Measurements from ENCODE around the gene CLIC4.

Gene CLIC4

DNA sequence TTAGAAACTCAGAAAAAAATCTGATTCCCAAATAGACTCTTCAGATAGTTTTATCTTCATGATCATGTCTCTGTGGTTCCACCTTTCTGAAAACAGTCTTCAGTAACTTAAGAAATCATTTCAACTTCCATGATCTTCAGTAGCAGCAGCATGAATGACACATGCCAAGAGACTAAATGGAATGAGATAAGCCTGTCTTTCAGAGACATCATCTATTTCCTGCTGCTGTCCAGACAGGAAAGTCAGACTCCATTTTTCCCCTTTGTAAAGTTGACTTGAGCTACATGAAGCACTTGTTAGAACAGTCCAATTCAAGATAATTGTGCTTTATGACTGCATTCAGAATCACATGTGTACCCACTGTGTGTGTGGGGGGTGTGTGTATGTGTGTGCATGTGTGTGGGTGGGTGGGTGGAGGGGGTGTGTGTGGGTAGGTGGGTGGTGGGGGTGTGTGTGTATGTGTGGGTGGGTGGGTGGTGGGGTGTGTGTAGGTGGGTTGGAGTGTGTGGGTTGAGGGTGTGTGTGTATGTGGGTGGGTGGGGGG, 58.8 kb downstream of the CLIC4 start:
- peak; percentile 26; the same call in 1 of the 3 replicates for ATAC-seq
- TF ChIP-seq ZNF565 (CRISPR knock-in tag; conservative IDR thresholded peaks at IDR 0.05; ENCODE audit: low read depth) (no peak), TOX (CRISPR knock-in tag; IDR thresholded peaks at IDR 0.05; ENCODE audit: borderline replicate concordance) (no peak), BACH2 (CRISPR knock-in tag; IDR thresholded peaks at IDR 0.05; ENCODE audit: borderline replicate concordance) (no peak), ZFP3 (CRISPR knock-in tag; IDR thresholded peaks at IDR 0.05) (no peak), RARB (CRISPR knock-in tag; IDR thresholded peaks at IDR 0.05) (no peak), SNAI2 (CRISPR knock-in tag; IDR thresholded peaks at IDR 0.05) (no peak), PPARA (CRISPR knock-in tag; IDR thresholded peaks at IDR 0.05; ENCODE audit: borderline replicate concordance) (no peak), ISL1 (CRISPR knock-in tag; IDR thresholded peaks at IDR 0.05) (no peak), TCF4 (CRISPR knock-in tag; IDR thresholded peaks at IDR 0.05; ENCODE audit: borderline replicate concordance) (no peak), ARNTL (CRISPR knock-in tag; IDR thresholded peaks at IDR 0.05; ENCODE audit: borderline replicate concordance, low read depth) (no peak), ZFP30 (CRISPR knock-in tag; IDR thresholded peaks at IDR 0.05) (no peak), ZNF8 (CRISPR knock-in tag; IDR thresholded peaks at IDR 0.05) (no peak), GLIS3 (CRISPR knock-in tag; IDR thresholded peaks at IDR 0.05) (no peak), CSDC2 (CRISPR knock-in tag; IDR thresholded peaks at IDR 0.05) (no peak), OSR1 (CRISPR knock-in tag; IDR thresholded peaks at IDR 0.05) (no peak)
- TF ChIP-seq, protein P1, sequence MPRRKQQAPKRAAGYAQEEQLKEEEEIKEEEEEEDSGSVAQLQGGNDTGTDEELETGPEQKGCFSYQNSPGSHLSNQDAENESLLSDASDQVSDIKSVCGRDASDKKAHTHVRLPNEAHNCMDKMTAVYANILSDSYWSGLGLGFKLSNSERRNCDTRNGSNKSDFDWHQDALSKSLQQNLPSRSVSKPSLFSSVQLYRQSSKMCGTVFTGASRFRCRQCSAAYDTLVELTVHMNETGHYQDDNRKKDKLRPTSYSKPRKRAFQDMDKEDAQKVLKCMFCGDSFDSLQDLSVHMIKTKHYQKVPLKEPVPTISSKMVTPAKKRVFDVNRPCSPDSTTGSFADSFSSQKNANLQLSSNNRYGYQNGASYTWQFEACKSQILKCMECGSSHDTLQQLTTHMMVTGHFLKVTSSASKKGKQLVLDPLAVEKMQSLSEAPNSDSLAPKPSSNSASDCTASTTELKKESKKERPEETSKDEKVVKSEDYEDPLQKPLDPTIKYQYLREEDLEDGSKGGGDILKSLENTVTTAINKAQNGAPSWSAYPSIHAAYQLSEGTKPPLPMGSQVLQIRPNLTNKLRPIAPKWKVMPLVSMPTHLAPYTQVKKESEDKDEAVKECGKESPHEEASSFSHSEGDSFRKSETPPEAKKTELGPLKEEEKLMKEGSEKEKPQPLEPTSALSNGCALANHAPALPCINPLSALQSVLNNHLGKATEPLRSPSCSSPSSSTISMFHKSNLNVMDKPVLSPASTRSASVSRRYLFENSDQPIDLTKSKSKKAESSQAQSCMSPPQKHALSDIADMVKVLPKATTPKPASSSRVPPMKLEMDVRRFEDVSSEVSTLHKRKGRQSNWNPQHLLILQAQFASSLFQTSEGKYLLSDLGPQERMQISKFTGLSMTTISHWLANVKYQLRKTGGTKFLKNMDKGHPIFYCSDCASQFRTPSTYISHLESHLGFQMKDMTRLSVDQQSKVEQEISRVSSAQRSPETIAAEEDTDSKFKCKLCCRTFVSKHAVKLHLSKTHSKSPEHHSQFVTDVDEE (CRISPR knock-in tag; IDR thresholded peaks at IDR 0.05) = no peak
- TF ChIP-seq, protein P2, sequence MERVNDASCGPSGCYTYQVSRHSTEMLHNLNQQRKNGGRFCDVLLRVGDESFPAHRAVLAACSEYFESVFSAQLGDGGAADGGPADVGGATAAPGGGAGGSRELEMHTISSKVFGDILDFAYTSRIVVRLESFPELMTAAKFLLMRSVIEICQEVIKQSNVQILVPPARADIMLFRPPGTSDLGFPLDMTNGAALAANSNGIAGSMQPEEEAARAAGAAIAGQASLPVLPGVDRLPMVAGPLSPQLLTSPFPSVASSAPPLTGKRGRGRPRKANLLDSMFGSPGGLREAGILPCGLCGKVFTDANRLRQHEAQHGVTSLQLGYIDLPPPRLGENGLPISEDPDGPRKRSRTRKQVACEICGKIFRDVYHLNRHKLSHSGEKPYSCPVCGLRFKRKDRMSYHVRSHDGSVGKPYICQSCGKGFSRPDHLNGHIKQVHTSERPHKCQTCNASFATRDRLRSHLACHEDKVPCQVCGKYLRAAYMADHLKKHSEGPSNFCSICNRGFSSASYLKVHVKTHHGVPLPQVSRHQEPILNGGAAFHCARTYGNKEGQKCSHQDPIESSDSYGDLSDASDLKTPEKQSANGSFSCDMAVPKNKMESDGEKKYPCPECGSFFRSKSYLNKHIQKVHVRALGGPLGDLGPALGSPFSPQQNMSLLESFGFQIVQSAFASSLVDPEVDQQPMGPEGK (CRISPR knock-in tag; IDR thresholded peaks at IDR 0.05; ENCODE audit: borderline replicate concordance) = no peak
- TF ChIP-seq, protein P3, sequence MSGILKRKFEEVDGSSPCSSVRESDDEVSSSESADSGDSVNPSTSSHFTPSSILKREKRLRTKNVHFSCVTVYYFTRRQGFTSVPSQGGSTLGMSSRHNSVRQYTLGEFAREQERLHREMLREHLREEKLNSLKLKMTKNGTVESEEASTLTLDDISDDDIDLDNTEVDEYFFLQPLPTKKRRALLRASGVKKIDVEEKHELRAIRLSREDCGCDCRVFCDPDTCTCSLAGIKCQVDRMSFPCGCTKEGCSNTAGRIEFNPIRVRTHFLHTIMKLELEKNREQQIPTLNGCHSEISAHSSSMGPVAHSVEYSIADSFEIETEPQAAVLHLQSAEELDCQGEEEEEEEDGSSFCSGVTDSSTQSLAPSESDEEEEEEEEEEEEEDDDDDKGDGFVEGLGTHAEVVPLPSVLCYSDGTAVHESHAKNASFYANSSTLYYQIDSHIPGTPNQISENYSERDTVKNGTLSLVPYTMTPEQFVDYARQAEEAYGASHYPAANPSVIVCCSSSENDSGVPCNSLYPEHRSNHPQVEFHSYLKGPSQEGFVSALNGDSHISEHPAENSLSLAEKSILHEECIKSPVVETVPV (CRISPR knock-in tag; IDR thresholded peaks at IDR 0.05) = no peak
- TF ChIP-seq, protein P4, sequence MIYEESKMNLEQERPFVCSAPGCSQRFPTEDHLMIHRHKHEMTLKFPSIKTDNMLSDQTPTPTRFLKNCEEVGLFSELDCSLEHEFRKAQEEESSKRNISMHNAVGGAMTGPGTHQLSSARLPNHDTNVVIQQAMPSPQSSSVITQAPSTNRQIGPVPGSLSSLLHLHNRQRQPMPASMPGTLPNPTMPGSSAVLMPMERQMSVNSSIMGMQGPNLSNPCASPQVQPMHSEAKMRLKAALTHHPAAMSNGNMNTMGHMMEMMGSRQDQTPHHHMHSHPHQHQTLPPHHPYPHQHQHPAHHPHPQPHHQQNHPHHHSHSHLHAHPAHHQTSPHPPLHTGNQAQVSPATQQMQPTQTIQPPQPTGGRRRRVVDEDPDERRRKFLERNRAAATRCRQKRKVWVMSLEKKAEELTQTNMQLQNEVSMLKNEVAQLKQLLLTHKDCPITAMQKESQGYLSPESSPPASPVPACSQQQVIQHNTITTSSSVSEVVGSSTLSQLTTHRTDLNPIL (CRISPR knock-in tag; IDR thresholded peaks at IDR 0.05; ENCODE audit: low read depth) = no peak
- TF ChIP-seq, protein P5, sequence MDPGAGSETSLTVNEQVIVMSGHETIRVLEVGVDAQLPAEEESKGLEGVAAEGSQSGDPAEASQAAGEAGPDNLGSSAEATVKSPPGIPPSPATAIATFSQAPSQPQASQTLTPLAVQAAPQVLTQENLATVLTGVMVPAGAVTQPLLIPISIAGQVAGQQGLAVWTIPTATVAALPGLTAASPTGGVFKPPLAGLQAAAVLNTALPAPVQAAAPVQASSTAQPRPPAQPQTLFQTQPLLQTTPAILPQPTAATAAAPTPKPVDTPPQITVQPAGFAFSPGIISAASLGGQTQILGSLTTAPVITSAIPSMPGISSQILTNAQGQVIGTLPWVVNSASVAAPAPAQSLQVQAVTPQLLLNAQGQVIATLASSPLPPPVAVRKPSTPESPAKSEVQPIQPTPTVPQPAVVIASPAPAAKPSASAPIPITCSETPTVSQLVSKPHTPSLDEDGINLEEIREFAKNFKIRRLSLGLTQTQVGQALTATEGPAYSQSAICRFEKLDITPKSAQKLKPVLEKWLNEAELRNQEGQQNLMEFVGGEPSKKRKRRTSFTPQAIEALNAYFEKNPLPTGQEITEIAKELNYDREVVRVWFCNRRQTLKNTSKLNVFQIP (CRISPR knock-in tag; IDR thresholded peaks at IDR 0.05; ENCODE audit: borderline replicate concordance, low read depth) = no peak

DNA sequence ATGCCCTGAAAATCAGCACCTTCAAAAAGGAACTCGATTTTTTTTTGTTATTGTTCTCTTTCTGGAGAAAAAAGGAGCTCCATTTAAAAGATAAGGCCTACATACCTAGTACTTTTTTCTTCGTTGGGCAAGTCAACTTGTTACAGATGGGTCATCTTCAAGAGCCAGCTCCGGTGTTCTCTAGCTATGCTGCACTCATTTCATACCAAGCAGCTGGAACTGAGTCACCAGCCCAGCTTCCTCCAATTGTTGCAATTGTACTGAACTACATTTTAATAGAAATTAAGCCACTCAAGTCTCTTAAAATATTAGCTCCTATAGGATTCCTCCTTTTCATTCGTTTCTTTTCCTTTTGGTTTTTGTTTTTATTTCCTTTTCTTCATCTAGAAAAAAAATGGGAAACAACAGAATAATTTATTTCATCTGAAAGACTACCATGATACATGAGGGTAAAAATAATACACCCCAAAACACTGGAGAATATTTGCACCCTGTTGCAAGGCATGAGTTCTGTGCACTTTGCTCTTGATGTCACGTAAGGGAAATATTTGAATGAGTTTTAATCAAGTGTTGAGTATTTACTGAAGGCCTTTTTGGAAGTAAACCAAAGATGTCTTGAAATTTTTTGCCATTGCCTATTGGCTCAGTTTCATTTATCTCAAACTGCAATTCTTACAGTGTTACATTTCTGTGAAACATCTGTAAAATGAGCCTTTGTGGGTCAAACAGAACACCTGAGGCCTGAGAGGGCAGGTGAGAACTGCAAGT, 60.5 kb downstream of the CLIC4 start:
- peak; percentile 33; the same call in 1 of the 3 replicates for ATAC-seq
- TF ChIP-seq GLIS3 (CRISPR knock-in tag; IDR thresholded peaks at IDR 0.05) = no peak
- no peak for TF ChIP-seq ISL1 (CRISPR knock-in tag; IDR thresholded peaks at IDR 0.05)
- no peak for TF ChIP-seq BACH2 (CRISPR knock-in tag; IDR thresholded peaks at IDR 0.05; ENCODE audit: borderline replicate concordance)
- TF ChIP-seq, protein P3 (CRISPR knock-in tag; IDR thresholded peaks at IDR 0.05) = no peak
- TF ChIP-seq, protein P4 (CRISPR knock-in tag; IDR thresholded peaks at IDR 0.05; ENCODE audit: low read depth) = no peak
- TF ChIP-seq RARB (CRISPR knock-in tag; IDR thresholded peaks at IDR 0.05) = no peak
- TF ChIP-seq, protein P2 (CRISPR knock-in tag; IDR thresholded peaks at IDR 0.05; ENCODE audit: borderline replicate concordance) = no peak
- no peak for TF ChIP-seq TCF4 (CRISPR knock-in tag; IDR thresholded peaks at IDR 0.05; ENCODE audit: borderline replicate concordance)
- no peak for TF ChIP-seq ZC3H10 (CRISPR knock-in tag; IDR thresholded peaks at IDR 0.05)
- no peak for TF ChIP-seq ZNF70 (CRISPR knock-in tag; IDR thresholded peaks at IDR 0.05)
- no peak for TF ChIP-seq TOX (CRISPR knock-in tag; IDR thresholded peaks at IDR 0.05; ENCODE audit: borderline replicate concordance)
